HCT116 (cell line): Measurements from ENCODE around the gene OR2Y1. TPM values are rescaled to one million over a fixed set of nuclear protein-coding genes. Genes with fewer than 3 reads are reported as not detected.

Experiments used
- ATAC-seq: fragments of 200-7000 bp; cut with Tn5 transposase; 2 replicates; pipeline ENCODE4 v1.9.1; 2020; ENCODE audit warnings: mild to moderate bottlenecking, moderate library complexity
- BruUV-seq: library from RNA; stranded (reverse); fragments of 400-500 nt; replicated peaks from 2 replicates; lab custom pipeline; 2021; lab: Mats Ljungman, UMichigan
- CTCF ChIA-PET: fragments of 300-600 bp; sonication (Branson Sonifier 250); formaldehyde crosslinking; loops from one replicate; lab custom pipeline; 2021; ENCODE audit warnings: antibody characterized with exemption; lab: Charles Lee
- POLR2A ChIA-PET: fragments of 300-600, 350-600 bp; sonication (Branson Sonifier 250); formaldehyde crosslinking; loops from one replicate; lab custom pipeline; 2021; ENCODE audit warnings: antibody characterized with exemption; lab: Charles Lee
- RAD21 ChIA-PET, 2 experiments: fragments of 300-600 bp; sonication (Branson Sonifier 250); formaldehyde crosslinking; loops; one replicate each; lab custom pipeline; 2023; ENCODE audit warnings: low total read pairs in 2 of 2; ENCODE audit not compliant: uncharacterized antibody in 2 of 2, unreplicated experiment in 2 of 2, low non-redundant PET in 1 of 2; lab: Charles Lee
- DNase-seq: peaks from one replicate; pipeline ENCODE4 v3.0.0-alpha.2; 2010; ENCODE audit warnings: low read depth, low spot score
- H2AFZ ChIP-seq: fragments of 200-600 bp; shearing (Covaris generic), sonication (generic); 2 replicates; pipeline ENCODE4 v1.6.1; 2017; ENCODE audit warnings: low read depth, mixed run types, mixed read lengths, antibody characterized with exemption, low read length; ENCODE audit not compliant: poor library complexity, severe bottlenecking
- H3K27ac ChIP-seq: 2 replicates; pipeline ENCODE4 v1.5.1; 2012; ENCODE audit warnings: low read depth, low read length
- H3K27me3 ChIP-seq: fragments of 200-600 bp; sonication (generic); 2 replicates; pipeline ENCODE4 v1.6.1; 2016; ENCODE audit warnings: mixed run types, low read length, mixed read lengths; ENCODE audit not compliant: insufficient read depth
- H3K36me3 ChIP-seq, 2 experiments: fragments of 200-500 bp in 1 of 2; fragments of 200-600 bp in 1 of 2; sonication (Bioruptor generic) in 1 of 2; sonication (generic) in 1 of 2; 2 replicates each; pipeline versions ENCODE4 v1.5.1 to v1.6.1; 2014 to 2016; ENCODE audit warnings: low read length in 2 of 2, inconsistent platforms in 1 of 2, mixed read lengths in 1 of 2, mixed run types in 1 of 2; ENCODE audit not compliant: insufficient read depth in 2 of 2, control insufficient read depth in 1 of 2
- H3K4me1 ChIP-seq, 2 experiments: fragments of 200-600 bp in 1 of 2; sonication (generic) in 1 of 2; 2 replicates each; pipeline versions ENCODE4 v1.5.1 to v1.6.1; 2012 to 2017; ENCODE audit warnings: low read length in 2 of 2, inconsistent platforms in 1 of 2, mild to moderate bottlenecking in 1 of 2, mixed read lengths in 1 of 2, mixed run types in 1 of 2, moderate library complexity in 1 of 2; ENCODE audit not compliant: insufficient read depth in 2 of 2, control insufficient read depth in 1 of 2
- H3K4me2 ChIP-seq: fragments of 200-600 bp; sonication (generic); 2 replicates; pipeline ENCODE4 v1.6.1; 2017; ENCODE audit warnings: mixed run types, low read length, mixed read lengths
- H3K4me3 ChIP-seq, 2 experiments: fragments of 200-600 bp in 1 of 2; sonication (generic) in 1 of 2; replicated peaks in 1 of 2; 2 replicates each; pipeline ENCODE4 v1.5.1; 2011 to 2016; ENCODE audit warnings: low read length in 2 of 2, control low read depth in 1 of 2, low read depth in 1 of 2, mild to moderate bottlenecking in 1 of 2, mixed read lengths in 1 of 2, mixed run types in 1 of 2
- H3K79me2 ChIP-seq: fragments of 200-600 bp; sonication (generic); 2 replicates; pipeline ENCODE4 v1.6.1; 2017; ENCODE audit warnings: mild to moderate bottlenecking, mixed run types, low read length, moderate library complexity, mixed read lengths; ENCODE audit not compliant: insufficient read depth
- H3K9ac ChIP-seq: fragments of 200-600 bp; sonication (generic); 2 replicates; pipeline ENCODE4 v1.6.1; 2016; ENCODE audit warnings: low read length, mixed read lengths
- H3K9me2 ChIP-seq: fragments of 200-600 bp; sonication (generic), shearing (Covaris generic); 2 replicates; pipeline ENCODE4 v1.6.1; 2017; ENCODE audit warnings: mixed run types, mild to moderate bottlenecking, moderate library complexity; ENCODE audit not compliant: insufficient read depth
- H3K9me3 ChIP-seq, 2 experiments: fragments of 200-500 bp in 1 of 2; fragments of 200-600 bp in 1 of 2; sonication (Bioruptor generic) in 1 of 2; sonication (generic) in 1 of 2; 2 replicates each; pipeline ENCODE4 v1.6.1; 2014 to 2017; ENCODE audit warnings: low read length in 2 of 2, mixed read lengths in 2 of 2, inconsistent platforms in 1 of 2, low read depth in 1 of 2, mild to moderate bottlenecking in 1 of 2, mixed run types in 1 of 2, moderate library complexity in 1 of 2; ENCODE audit not compliant: control insufficient read depth in 1 of 2, insufficient read depth in 1 of 2
- H4K20me1 ChIP-seq: fragments of 200-600 bp; sonication (generic), shearing (Covaris generic); 2 replicates; pipeline ENCODE4 v1.6.1; 2017; ENCODE audit warnings: mixed run types, mild to moderate bottlenecking, moderate library complexity; ENCODE audit not compliant: insufficient read depth
- ATF3 ChIP-seq: IDR thresholded peaks from 2 replicates; pipeline ENCODE4 v1.6.1; 2012
- CBX3 ChIP-seq: IDR thresholded peaks from 2 replicates; pipeline ENCODE4 v1.6.1; 2012; ENCODE audit warnings: low read depth
- CEBPB ChIP-seq: IDR thresholded peaks from 2 replicates; pipeline ENCODE4 v1.6.1; 2012; ENCODE audit warnings: low read depth
- CTCF ChIP-seq, 3 experiments: fragments of 200-600 bp in 1 of 3; sonication (generic) in 1 of 3; IDR thresholded peaks in 2 of 3; conservative IDR thresholded peaks in 1 of 3; 2 replicates each; pipeline ENCODE4 v1.5.1; 2012 to 2017; ENCODE audit warnings: low read depth in 2 of 3, low read length in 2 of 3, antibody characterized with exemption in 1 of 3, borderline replicate concordance in 1 of 3, control low read depth in 1 of 3, mild to moderate bottlenecking in 1 of 3, mixed read lengths in 1 of 3, mixed run types in 1 of 3, moderate library complexity in 1 of 3; ENCODE audit not compliant: insufficient read depth in 1 of 3
- EZH2 ChIP-seq: fragments of 200-600 bp; sonication (generic); IDR thresholded peaks from 2 replicates; pipeline ENCODE4 v1.6.1; 2017; ENCODE audit warnings: antibody characterized with exemption, mixed run types
- EZH2phosphoT487 ChIP-seq: fragments of 200-600 bp; IDR thresholded peaks from 2 replicates; pipeline ENCODE4 v1.6.1; 2018; ENCODE audit warnings: antibody characterized with exemption, borderline replicate concordance
- FOSL1 ChIP-seq: IDR thresholded peaks from 2 replicates; pipeline ENCODE4 v1.6.1; 2012; ENCODE audit warnings: low read depth
- POLR2A ChIP-seq: IDR thresholded peaks from 2 replicates; pipeline ENCODE4 v1.7.0; 2011; ENCODE audit warnings: borderline replicate concordance; ENCODE audit not compliant: insufficient read depth, insufficient read length; ENCODE audit errors: extremely low read depth
- POLR2AphosphoS5 ChIP-seq: IDR thresholded peaks from 2 replicates; pipeline ENCODE4 v1.6.1; 2011; ENCODE audit warnings: mild to moderate bottlenecking, low read depth, low read length, moderate library complexity
- RAD21 ChIP-seq: IDR thresholded peaks from 2 replicates; pipeline ENCODE4 v1.6.1; 2012; ENCODE audit warnings: low read depth, mild to moderate bottlenecking
- REST ChIP-seq: IDR thresholded peaks from 2 replicates; pipeline ENCODE4 v1.6.1; 2012; ENCODE audit warnings: low read depth
- SIN3A ChIP-seq: IDR thresholded peaks from 2 replicates; pipeline ENCODE4 v1.6.1; 2012; ENCODE audit warnings: low read depth
- SRF ChIP-seq: IDR thresholded peaks from 2 replicates; pipeline ENCODE4 v1.6.1; 2012; ENCODE audit warnings: low read depth
- TCF7L2 ChIP-seq: IDR thresholded peaks from 2 replicates; pipeline ENCODE4 v1.7.0; 2011; ENCODE audit warnings: borderline replicate concordance, inconsistent platforms; ENCODE audit not compliant: insufficient read depth, insufficient read length; ENCODE audit errors: extremely low read depth
- YY1 ChIP-seq: IDR thresholded peaks from 2 replicates; pipeline ENCODE4 v1.6.1; 2011; ENCODE audit warnings: low read length, low read depth, moderate library complexity, mild to moderate bottlenecking; ENCODE audit not compliant: insufficient replicate concordance; ENCODE audit errors: extremely low read depth
- ZBTB33 ChIP-seq: IDR thresholded peaks from 2 replicates; pipeline ENCODE4 v1.6.1; 2011; ENCODE audit warnings: mild to moderate bottlenecking, low read length, moderate library complexity; ENCODE audit not compliant: insufficient replicate concordance; ENCODE audit errors: extremely low read depth
- ZFX ChIP-seq: fragments of 450-650 bp; IDR thresholded peaks from 2 replicates; pipeline ENCODE4 v1.6.1; 2017
- ZNF274 ChIP-seq: fragments of 200-500 bp; sonication (Bioruptor generic); IDR thresholded peaks from 2 replicates; pipeline ENCODE4 v1.6.1; 2014; ENCODE audit warnings: mild to moderate bottlenecking, low read depth, low read length, inconsistent platforms
- intact Hi-C: fragments of 100-400 bp; cut with micrococcal nuclease; formaldehyde crosslinking; loops from 2 replicates; pipeline ENCODE4 v1.10.0; 2022
- total RNA-seq: library from RNA; stranded (reverse); gene quantifications from one replicate; pipeline ENCODE4 v1.2.1, GENCODE V29; 2021; ENCODE audit not compliant: unreplicated experiment

The OR2Y1 gene
- total RNA-seq, 1 experiment from 2014 or later, result not detected

GRCh38 chr5:180786531-180787398 is 46.9 kb upstream of the OR2Y1 start:
- Histone ChIP-seq H3K4me1 (peaks cover 9 to 10% of the 10 kb centered on the region in 2 experiments; a peak in 3 of 4 replicates), H3K9me3 (no peaks in the 10 kb centered on the region), H3K79me2 (peaks cover 5% of the 10 kb centered on the region; the same call in 1 of the 2 replicates), H3K4me2 (no peak overlapping the region), H2AFZ (no peak overlapping the region), H3K4me3 (no peak overlapping the region), H3K36me3 (no peaks in the 10 kb centered on the region; a peak in 1 of 4 replicates), H4K20me1 (no peaks in the 10 kb centered on the region), H3K9ac (no peak overlapping the region), H3K9me2 (no peaks in the 10 kb centered on the region), H3K27ac (no peak overlapping the region), H3K27me3 (no peaks in the 10 kb centered on the region)
- DNase-seq (no peak), ATAC-seq (no peak)
- CTCF ChIA-PET, result no interaction called here
- POLR2A ChIA-PET, result interaction anchor here (1.3 kb wide), 1 partner anchor 15 kb away, joined by 4 read pairs; the partner anchor contains the start of gene MGAT1
- BruUV-seq, result no TSS peak
- no peak for TF ChIP-seq CEBPB
- no peak for TF ChIP-seq FOSL1
- TF ChIP-seq CTCF (IDR thresholded peaks at IDR 0.05 in 2 of 3, conservative IDR thresholded peaks at IDR 0.05 in 1 of 3; ENCODE audit: borderline replicate concordance in 1 of 3, insufficient read depth in 1 of 3, low read depth in 2 of 3, low read length in 2 of 3), result no peak
- TF ChIP-seq SIN3A, result no peak
- TF ChIP-seq SRF, result no peak
- TF ChIP-seq ZNF274, result no peak
- TF ChIP-seq ZBTB33, result no peak
- TF ChIP-seq REST, result no peak
- TF ChIP-seq ZFX, result no peak
- TF ChIP-seq EZH2phosphoT487, result no peak
- no peak for TF ChIP-seq POLR2A
- TF ChIP-seq POLR2AphosphoS5, result no peak
- no peak for TF ChIP-seq EZH2
- TF ChIP-seq YY1, result no peak
- TF ChIP-seq CBX3, result no peak
- TF ChIP-seq RAD21, result no peak
- no peak for TF ChIP-seq TCF7L2
- TF ChIP-seq ATF3, result no peak
- RAD21 ChIA-PET, result no interaction called here
- intact Hi-C loops, result loop anchor here (10.0 kb wide), 1 partner anchor 288 kb away; no protein-coding TSS in a partner anchor
